Fibroblast of lung (primary cell): ENCODE results near the gene NFS1.

Experiments used
- CTCF ChIP-seq, 2 donors: IDR thresholded peaks in 1 of 2; conservative IDR thresholded peaks in 1 of 2; 1 replicate in 1 of 2; 2 replicates in 1 of 2; pipeline ENCODE4 v1.5.1; 2011 to 2012; ENCODE audit warnings: low read length in 2 of 2, control low read depth in 1 of 2, inconsistent platforms in 1 of 2, low read depth in 1 of 2, mild to moderate bottlenecking in 1 of 2
- EZH2 ChIP-seq: IDR thresholded peaks from 2 replicates; pipeline ENCODE4 v1.5.1; 2012; ENCODE audit warnings: low read length, control low read depth, mild to moderate bottlenecking; ENCODE audit errors: missing control alignments

- TF ChIP-seq CTCF (conservative IDR thresholded peaks at IDR 0.05 in 1 of 2, IDR thresholded peaks at IDR 0.05 in 1 of 2; ENCODE audit: low read depth in 1 of 2, low read length in 2 of 2) (no peak), EZH2 (no peak)
Measured at GRCh38 chr20:35661908-35662307, 37.2 kb downstream of the NFS1 start.
